Ammon's horn (tissue), 1 donor: ENCODE results near the gene RFWD3.

Experiments
- DNase-seq: peaks from one replicate; pipeline ENCODE4 v3.0.0-alpha.2; 2016; ENCODE audit warnings: low spot score

Gene RFWD3

GRCh38 chr16:74578433-74578832, 88.2 kb downstream of the RFWD3 start:
- no peak for DNase-seq

- DNase-seq = no peak
Observed at GRCh38 chr16:74577882-74578366, 88.8 kb downstream of the RFWD3 start.

DNA sequence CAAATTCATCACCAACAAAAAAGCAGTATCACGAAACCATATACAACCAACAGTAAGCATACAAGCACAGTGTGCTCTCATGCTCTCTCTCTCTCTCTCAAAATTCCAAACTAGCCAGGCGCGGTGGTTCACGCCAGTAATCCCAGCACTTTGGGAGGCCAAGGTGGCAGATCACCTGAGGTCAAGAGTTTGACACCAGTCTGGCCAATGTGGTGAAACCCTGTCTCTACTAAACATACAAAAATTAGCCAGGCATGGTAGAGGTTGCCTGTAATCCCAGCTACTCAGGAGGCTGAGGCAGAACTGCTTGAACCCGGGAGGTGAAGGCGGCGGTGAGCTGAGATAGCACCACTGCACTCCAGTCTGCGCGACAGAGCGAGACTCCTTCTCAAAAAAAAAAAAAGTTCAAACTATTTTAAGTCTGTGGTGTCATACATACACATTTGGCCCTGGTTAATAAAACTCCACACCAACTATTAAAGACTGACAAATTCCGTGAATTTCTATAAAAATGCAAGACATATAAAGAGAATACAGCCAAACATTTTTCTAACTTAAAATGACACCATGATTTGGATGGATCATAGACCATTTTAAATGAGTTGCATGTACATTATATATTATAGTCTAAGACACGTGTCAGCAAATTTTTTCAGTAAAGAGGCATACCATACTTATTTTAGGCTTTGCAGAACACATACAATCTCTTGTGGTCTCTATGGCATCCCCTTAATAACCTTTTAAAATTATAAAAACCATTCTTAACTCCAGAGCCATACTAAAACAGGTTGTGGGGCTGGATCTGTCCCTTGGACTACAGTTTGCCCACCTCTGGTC, 90.7 kb downstream of the RFWD3 start:
- DNase-seq = no peak

- no peak for DNase-seq
Observed at GRCh38 chr16:74575175-74575806, 91.4 kb downstream of the RFWD3 start.

- peak; percentile 14 for DNase-seq
Observed at GRCh38 chr16:74574146-74574545, 92.5 kb downstream of the RFWD3 start.

DNA sequence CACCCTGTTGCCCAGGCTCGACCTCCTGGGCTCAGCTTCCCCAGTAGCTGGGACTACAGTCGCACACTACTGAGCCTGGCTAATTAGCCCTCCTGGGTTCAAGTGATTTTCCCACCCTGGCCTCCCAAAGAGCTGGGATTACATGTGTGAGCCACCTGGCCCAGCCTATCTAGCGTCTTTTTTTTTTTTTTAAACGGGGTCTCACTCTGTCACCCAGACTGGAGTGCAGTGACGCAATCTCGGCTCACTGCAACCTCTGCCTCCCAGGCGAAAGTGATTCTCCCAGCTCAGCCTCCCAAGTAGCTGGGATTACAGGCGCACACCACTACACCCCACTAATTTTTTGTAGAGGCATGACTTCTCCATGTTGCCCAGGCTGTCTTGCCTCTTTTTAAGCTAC, 93.1 kb downstream of the RFWD3 start:
- no peak for DNase-seq
